HEK293 (cell line): ENCODE measurements around the gene ZRSR2.

Experiments
- CTCF ChIP-seq: fragments of 450-650 bp; formaldehyde crosslinking; IDR thresholded peaks from 2 replicates; pipeline ENCODE4 v1.5.1; 2016; ENCODE audit warnings: missing biosample characterization, missing genetic modification characterization
- MZF1 ChIP-seq: fragments of 450-650 bp; formaldehyde crosslinking; IDR thresholded peaks from 2 replicates; pipeline ENCODE4 v1.5.1; 2017; ENCODE audit warnings: missing biosample characterization, missing genetic modification characterization, borderline replicate concordance
- PATZ1 ChIP-seq: fragments of 450-650 bp; formaldehyde crosslinking; IDR thresholded peaks from 2 replicates; pipeline ENCODE4 v1.5.1; 2016; ENCODE audit warnings: missing biosample characterization, missing genetic modification characterization
- ZNF274 ChIP-seq, 2 experiments: fragments of 200-500 bp in 1 of 2; fragments of 450-650 bp in 1 of 2; sonication (Bioruptor generic) in 1 of 2; formaldehyde crosslinking in 1 of 2; IDR thresholded peaks; 2 replicates each; pipeline versions ENCODE4 v1.5.1 to v1.6.1; 2014 to 2016; ENCODE audit warnings: borderline replicate concordance in 1 of 2, inconsistent platforms in 1 of 2, low read length in 1 of 2, missing biosample characterization in 1 of 2, missing genetic modification characterization in 1 of 2
- ZNF518A ChIP-seq: fragments of 450-650 bp; formaldehyde crosslinking; conservative IDR thresholded peaks from 2 replicates; pipeline ENCODE4 v1.5.1; 2016; ENCODE audit warnings: low read depth, missing biosample characterization, missing genetic modification characterization

- TF ChIP-seq CTCF (tag by site-specific recombination) (no peak), MZF1 (no peak), PATZ1 (tag by site-specific recombination) (no peak), ZNF518A (no peak), ZNF274 (IDR thresholded peaks at IDR 0.05; ENCODE audit: low read length) (no peak), ZNF274 (tag by site-specific recombination; IDR thresholded peaks at IDR 0.05; ENCODE audit: borderline replicate concordance) (no peak)
Measured at GRCh38 chrX:15855568-15856221, 65.4 kb downstream of the ZRSR2 start.
